Activated naive CD8-positive, alpha-beta T cell (primary cell): ENCODE measurements around the gene STAT5A.
"Not testable (repeated sequence)": the region's sequence is repeated elsewhere in the genome, so short reads cannot be mapped to it uniquely, and the experiment has no call there.

ENCODE experiments used
- H3K27ac Mint-ChIP-seq: one replicate; pipeline ENCODE4 v1.8.0; 2021; ENCODE audit warnings: mixed read lengths
- H3K27me3 Mint-ChIP-seq: one replicate; pipeline ENCODE4 v1.8.0; 2021; ENCODE audit warnings: mixed read lengths
- H3K36me3 Mint-ChIP-seq: one replicate; pipeline ENCODE4 v1.8.0; 2021; ENCODE audit warnings: mixed read lengths
- H3K4me1 Mint-ChIP-seq: one replicate; pipeline ENCODE4 v1.8.0; 2021; ENCODE audit warnings: low read depth, mixed read lengths
- H3K4me3 Mint-ChIP-seq: one replicate; pipeline ENCODE4 v1.8.0; 2021; ENCODE audit warnings: mild to moderate bottlenecking, mixed read lengths
- H3K9me3 Mint-ChIP-seq: one replicate; pipeline ENCODE4 v1.8.0; 2021; ENCODE audit warnings: low read depth, mixed read lengths

STAT5A gene

GRCh38 chr17:42313773-42314566, 25.7 kb downstream of the STAT5A start:
- Mint-ChIP-seq H3K4me3 (peak overlapping the region; percentile 51), H3K9me3 (no peaks in the 10 kb centered on the region), H3K36me3 (peaks cover 7% of the 10 kb centered on the region), H3K27ac (peak overlapping the region; percentile 89), H3K4me1 (peaks cover 82% of the 10 kb centered on the region), H3K27me3 (no peaks in the 10 kb centered on the region)

- H3K4me1 Mint-ChIP-seq, result peaks cover 81% of the 10 kb centered on the region
- no peaks in the 10 kb centered on the region for H3K27me3 Mint-ChIP-seq
- H3K9me3 Mint-ChIP-seq, result no peaks in the 10 kb centered on the region
- H3K4me3 Mint-ChIP-seq, result peak overlapping the region; percentile 40
- H3K36me3 Mint-ChIP-seq, result peaks cover 14% of the 10 kb centered on the region
- H3K27ac Mint-ChIP-seq, result peak overlapping the region; percentile 82
Observed at GRCh38 chr17:42315402-42316156, 27.3 kb downstream of the STAT5A start.

GRCh38 chr17:42316755-42317154, 28.5 kb downstream of the STAT5A start:
- Mint-ChIP-seq H3K4me1 (peaks cover 77% of the 10 kb centered on the region), H3K9me3 (no peaks in the 10 kb centered on the region), H3K27me3 (no peaks in the 10 kb centered on the region), H3K36me3 (peaks cover 11% of the 10 kb centered on the region), H3K4me3 (no peak overlapping the region), H3K27ac (peak overlapping the region; percentile 3)

- Mint-ChIP-seq H3K4me1 (peaks cover 77% of the 10 kb centered on the region), H3K36me3 (peaks cover 11% of the 10 kb centered on the region), H3K27ac (peak overlapping the region; percentile 22), H3K9me3 (no peaks in the 10 kb centered on the region), H3K4me3 (no peak overlapping the region), H3K27me3 (no peaks in the 10 kb centered on the region)
Observed at GRCh38 chr17:42317266-42317845, 29.1 kb downstream of the STAT5A start.

GRCh38 chr17:42317967-42318366, 29.7 kb downstream of the STAT5A start:
- Mint-ChIP-seq H3K36me3 (peaks cover 13% of the 10 kb centered on the region), H3K4me1 (peaks cover 79% of the 10 kb centered on the region), H3K27ac (peak overlapping the region; percentile 41)
- not testable (repeated sequence) for H3K4me3 Mint-ChIP-seq, H3K27me3 Mint-ChIP-seq, H3K9me3 Mint-ChIP-seq

- H3K27me3 Mint-ChIP-seq, result no peaks in the 10 kb centered on the region
- H3K4me1 Mint-ChIP-seq, result peaks cover 56% of the 10 kb centered on the region
- no peaks in the 10 kb centered on the region for H3K9me3 Mint-ChIP-seq
- no peak overlapping the region for H3K4me3 Mint-ChIP-seq
- H3K36me3 Mint-ChIP-seq, result peaks cover 16% of the 10 kb centered on the region
- H3K27ac Mint-ChIP-seq, result peak overlapping the region; percentile 70
Observed at GRCh38 chr17:42321555-42321954, 33.3 kb downstream of the STAT5A start.

- peaks cover 46% of the 10 kb centered on the region for H3K4me1 Mint-ChIP-seq
- no peaks in the 10 kb centered on the region for H3K9me3 Mint-ChIP-seq
- H3K4me3 Mint-ChIP-seq, result no peak overlapping the region
- H3K27me3 Mint-ChIP-seq, result no peaks in the 10 kb centered on the region
- peaks cover 16% of the 10 kb centered on the region for H3K36me3 Mint-ChIP-seq
- peak overlapping the region; percentile 43 for H3K27ac Mint-ChIP-seq
Observed at GRCh38 chr17:42322382-42323267, 34.3 kb downstream of the STAT5A start.

GRCh38 chr17:42323268-42323773, 35.0 kb downstream of the STAT5A start:
- peaks cover 16% of the 10 kb centered on the region for H3K36me3 Mint-ChIP-seq
- peaks cover 43% of the 10 kb centered on the region for H3K4me1 Mint-ChIP-seq
- H3K4me3 Mint-ChIP-seq, result no peak overlapping the region
- no peaks in the 10 kb centered on the region for H3K9me3 Mint-ChIP-seq
- peak overlapping the region; percentile 43 for H3K27ac Mint-ChIP-seq
- no peaks in the 10 kb centered on the region for H3K27me3 Mint-ChIP-seq

GRCh38 chr17:42325026-42325425, 36.7 kb downstream of the STAT5A start:
- H3K27me3 Mint-ChIP-seq, result no peaks in the 10 kb centered on the region
- peaks cover 30% of the 10 kb centered on the region for H3K4me1 Mint-ChIP-seq
- no peak overlapping the region for H3K4me3 Mint-ChIP-seq
- H3K27ac Mint-ChIP-seq, result peak overlapping the region; percentile 16
- no peaks in the 10 kb centered on the region for H3K9me3 Mint-ChIP-seq
- H3K36me3 Mint-ChIP-seq, result peaks cover 13% of the 10 kb centered on the region

- Mint-ChIP-seq H3K27ac (peak overlapping the region; percentile 50), H3K4me3 (no peak overlapping the region), H3K9me3 (no peaks in the 10 kb centered on the region), H3K27me3 (no peaks in the 10 kb centered on the region), H3K36me3 (peaks cover 7% of the 10 kb centered on the region), H3K4me1 (peaks cover 12% of the 10 kb centered on the region)
Observed at GRCh38 chr17:42329025-42329976, 41.0 kb downstream of the STAT5A start.

- Mint-ChIP-seq H3K9me3 (no peaks in the 10 kb centered on the region), H3K4me3 (no peak overlapping the region), H3K27me3 (no peaks in the 10 kb centered on the region), H3K36me3 (peaks cover 16% of the 10 kb centered on the region), H3K27ac (peak overlapping the region; percentile 83), H3K4me1 (peaks cover 30% of the 10 kb centered on the region)
Observed at GRCh38 chr17:42333053-42333452, 44.8 kb downstream of the STAT5A start.

- H3K4me1 Mint-ChIP-seq, result peaks cover 40% of the 10 kb centered on the region
- peaks cover 14% of the 10 kb centered on the region for H3K36me3 Mint-ChIP-seq
- peak overlapping the region; percentile 28 for H3K27ac Mint-ChIP-seq
Observed at GRCh38 chr17:42334677-42335076, 46.4 kb downstream of the STAT5A start.

GRCh38 chr17:42337442-42337841, 49.1 kb downstream of the STAT5A start:
- H3K36me3 Mint-ChIP-seq, result peaks cover 20% of the 10 kb centered on the region
- peaks cover 63% of the 10 kb centered on the region for H3K4me1 Mint-ChIP-seq

More at GRCh38 chr17:42334677-42335076, 46.4 kb downstream of the STAT5A start:
- H3K27me3 Mint-ChIP-seq, result no peaks in the 10 kb centered on the region
- no peak overlapping the region for H3K4me3 Mint-ChIP-seq
- no peaks in the 10 kb centered on the region for H3K9me3 Mint-ChIP-seq

More at GRCh38 chr17:42337442-42337841, 49.1 kb downstream of the STAT5A start:
- Mint-ChIP-seq H3K27ac (peak overlapping the region; percentile 87), H3K9me3 (no peaks in the 10 kb centered on the region), H3K4me3 (peak overlapping the region; percentile 61), H3K27me3 (no peaks in the 10 kb centered on the region)
